Measurements from ENCODE around the gene ATG7. TPM values are rescaled to one million over a fixed set of nuclear protein-coding genes. Genes with fewer than 3 reads are reported as not detected.
A peak's percentile ranks its signal among the peaks of the same experiment; 100 is the strongest.

Gene ATG7
- total RNA-seq, 1 donor from 2014 or later = 51.7 TPM

DNA sequence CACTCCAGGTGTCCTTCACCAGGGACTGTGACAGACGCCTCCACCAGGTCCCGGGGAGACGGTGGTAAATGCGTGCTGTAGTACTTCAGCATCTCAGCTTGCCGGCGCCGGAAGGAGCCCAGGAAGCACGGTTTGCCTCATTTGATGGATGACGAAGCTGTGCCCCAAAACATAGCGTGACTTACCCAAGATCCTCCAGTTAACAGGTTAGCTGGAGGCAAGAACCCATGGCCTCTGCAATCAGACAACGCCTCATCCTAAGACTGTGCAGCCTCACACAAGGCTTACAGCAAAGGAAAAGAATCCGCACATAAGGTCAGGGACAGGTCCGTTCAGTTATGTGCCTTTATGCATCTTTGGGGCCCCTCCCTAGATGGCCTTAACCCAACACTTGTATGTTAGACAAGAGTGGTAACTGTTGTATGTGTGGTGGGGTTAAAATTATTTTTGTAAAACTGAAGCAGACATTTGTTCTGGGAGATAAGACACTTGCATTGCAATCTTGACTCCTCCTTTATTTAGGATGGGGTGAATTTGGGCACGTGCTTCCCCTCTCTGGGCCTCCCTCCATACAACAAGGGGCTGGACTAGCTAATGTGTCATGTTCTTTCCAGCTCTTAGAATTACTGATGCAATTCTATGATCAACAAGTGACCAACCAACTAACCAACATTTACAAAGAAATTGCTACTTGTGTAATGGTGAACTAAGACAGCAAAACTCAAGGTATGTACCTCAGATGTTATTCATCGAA is 332.1 kb downstream of the ATG7 start:
- no peak for ATAC-seq (ENCODE audit: low read depth)
- intact Hi-C loops (cut with micrococcal nuclease) = no loop called here
- no peak for DNase-seq
- CTCF ChIA-PET = no interaction called here
- Mint-ChIP-seq H3K4me1 (peaks cover 55% of the 10 kb centered on the region), H3K9me3 (no peaks in the 10 kb centered on the region), H3K4me3 (no peak overlapping the region), H3K27me3 (no peaks in the 10 kb centered on the region), H3K27ac (no peak overlapping the region), H3K36me3 (ENCODE audit: low read depth) (peaks cover 25% of the 10 kb centered on the region)
- TF ChIP-seq, protein P1, sequence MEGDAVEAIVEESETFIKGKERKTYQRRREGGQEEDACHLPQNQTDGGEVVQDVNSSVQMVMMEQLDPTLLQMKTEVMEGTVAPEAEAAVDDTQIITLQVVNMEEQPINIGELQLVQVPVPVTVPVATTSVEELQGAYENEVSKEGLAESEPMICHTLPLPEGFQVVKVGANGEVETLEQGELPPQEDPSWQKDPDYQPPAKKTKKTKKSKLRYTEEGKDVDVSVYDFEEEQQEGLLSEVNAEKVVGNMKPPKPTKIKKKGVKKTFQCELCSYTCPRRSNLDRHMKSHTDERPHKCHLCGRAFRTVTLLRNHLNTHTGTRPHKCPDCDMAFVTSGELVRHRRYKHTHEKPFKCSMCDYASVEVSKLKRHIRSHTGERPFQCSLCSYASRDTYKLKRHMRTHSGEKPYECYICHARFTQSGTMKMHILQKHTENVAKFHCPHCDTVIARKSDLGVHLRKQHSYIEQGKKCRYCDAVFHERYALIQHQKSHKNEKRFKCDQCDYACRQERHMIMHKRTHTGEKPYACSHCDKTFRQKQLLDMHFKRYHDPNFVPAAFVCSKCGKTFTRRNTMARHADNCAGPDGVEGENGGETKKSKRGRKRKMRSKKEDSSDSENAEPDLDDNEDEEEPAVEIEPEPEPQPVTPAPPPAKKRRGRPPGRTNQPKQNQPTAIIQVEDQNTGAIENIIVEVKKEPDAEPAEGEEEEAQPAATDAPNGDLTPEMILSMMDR (IDR thresholded peaks at IDR 0.05) = no peak
- POLR2A ChIA-PET = no interaction called here

DNA sequence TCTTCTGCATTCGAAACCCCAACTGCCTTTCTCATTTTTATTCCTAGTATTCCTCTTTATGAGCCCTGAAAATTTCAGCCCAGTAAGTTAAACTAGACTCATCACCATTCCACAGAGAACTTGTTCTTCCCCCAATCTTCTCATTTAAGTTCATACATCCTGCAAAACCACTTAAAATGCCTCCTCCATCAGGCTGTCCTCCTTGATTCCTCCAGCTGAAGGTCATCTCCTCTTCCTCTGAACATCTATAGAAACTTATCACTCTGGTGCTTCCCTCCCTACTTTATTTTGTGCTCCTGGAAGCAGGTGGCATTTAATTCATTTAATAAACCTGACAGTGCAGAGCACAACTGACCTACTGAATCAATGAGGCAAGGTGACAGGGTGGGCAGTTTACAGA is 333.2 kb downstream of the ATG7 start:
- Mint-ChIP-seq H3K9me3 (no peaks in the 10 kb centered on the region), H3K36me3 (ENCODE audit: low read depth) (peaks cover 25% of the 10 kb centered on the region), H3K4me3 (no peak overlapping the region), H3K27ac (no peak overlapping the region), H3K4me1 (peaks cover 55% of the 10 kb centered on the region), H3K27me3 (no peaks in the 10 kb centered on the region)
- no peak for DNase-seq
- TF ChIP-seq, protein P1 (IDR thresholded peaks at IDR 0.05) = no peak
- no peak for ATAC-seq (ENCODE audit: low read depth)
- CTCF ChIA-PET = no interaction called here
- POLR2A ChIA-PET = no interaction called here
- intact Hi-C loops (cut with micrococcal nuclease) = no loop called here

DNA sequence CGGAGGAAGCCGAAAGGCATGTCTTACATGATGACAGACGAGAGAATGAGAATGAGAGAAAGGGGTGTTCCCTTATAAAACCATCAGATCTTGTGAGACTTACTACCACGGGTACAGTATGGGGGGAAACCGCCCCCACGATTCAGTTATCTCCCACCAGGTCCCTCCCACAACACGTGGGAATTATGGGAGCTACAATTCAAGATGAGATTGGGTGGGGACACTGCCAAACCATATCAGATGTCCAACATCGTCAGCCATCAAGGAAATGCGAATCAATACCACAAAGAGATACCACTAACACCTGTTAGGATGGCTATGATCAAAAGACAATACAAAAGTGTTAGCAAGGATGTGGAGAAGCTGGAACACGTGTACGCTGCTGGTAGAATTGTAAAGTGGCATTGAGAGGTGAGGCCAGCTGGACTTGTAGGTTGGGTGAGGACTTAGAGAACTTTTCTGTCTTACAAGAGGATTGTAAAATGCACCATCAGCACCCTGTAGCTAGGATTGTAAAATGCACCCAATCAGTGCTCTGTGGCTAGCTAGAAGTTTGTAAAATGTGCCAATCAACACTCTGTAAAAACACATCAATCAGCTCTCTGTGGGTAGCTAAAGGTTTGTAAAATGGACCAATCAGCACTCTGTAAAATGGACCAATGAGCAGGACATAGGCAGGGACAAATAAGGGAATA is 334.0 kb downstream of the ATG7 start:
- Mint-ChIP-seq H3K4me1 (peaks cover 48% of the 10 kb centered on the region), H3K36me3 (ENCODE audit: low read depth) (peaks cover 18% of the 10 kb centered on the region), H3K4me3 (no peak overlapping the region), H3K9me3 (no peaks in the 10 kb centered on the region), H3K27me3 (no peaks in the 10 kb centered on the region), H3K27ac (peak overlapping the region; percentile 67)
- TF ChIP-seq, protein P1 (IDR thresholded peaks at IDR 0.05) = no peak
- ATAC-seq (ENCODE audit: low read depth) (no peak), DNase-seq (no peak)
- CTCF ChIA-PET = no interaction called here
- intact Hi-C loops (cut with micrococcal nuclease) = no loop called here
- POLR2A ChIA-PET = no interaction called here

DNA sequence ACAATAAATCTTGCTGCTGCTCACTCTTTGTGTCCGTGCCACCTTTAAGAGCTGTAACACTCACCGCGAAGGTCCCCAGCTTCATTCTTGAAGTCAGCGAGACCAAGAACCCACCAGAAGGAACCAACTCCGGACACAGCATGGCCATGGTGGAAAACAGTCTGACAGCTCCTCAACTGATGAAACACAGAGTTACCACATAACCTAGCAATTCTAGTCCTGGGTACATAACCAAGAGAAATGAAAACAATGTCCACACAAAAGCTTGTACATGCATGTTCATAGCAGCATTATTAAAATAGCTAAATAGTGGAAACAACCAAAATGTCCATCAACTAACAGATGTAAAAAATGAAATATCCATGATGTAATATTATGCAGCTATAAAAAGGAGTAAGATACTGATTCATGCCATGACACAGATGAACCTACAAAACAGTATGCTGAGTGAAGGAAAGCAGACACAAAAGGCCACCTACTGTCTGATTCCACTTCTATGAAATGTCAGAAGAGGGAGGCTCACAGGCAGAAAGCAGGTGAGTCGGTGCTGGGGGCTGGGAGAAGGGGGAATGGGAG is 334.8 kb downstream of the ATG7 start:
- Mint-ChIP-seq H3K36me3 (ENCODE audit: low read depth) (peaks cover 16% of the 10 kb centered on the region), H3K4me1 (peaks cover 41% of the 10 kb centered on the region), H3K9me3 (no peaks in the 10 kb centered on the region), H3K27ac (peak overlapping the region; percentile 41), H3K27me3 (no peaks in the 10 kb centered on the region), H3K4me3 (no peak overlapping the region)
- intact Hi-C loops (cut with micrococcal nuclease) = no loop called here
- CTCF ChIA-PET = no interaction called here
- TF ChIP-seq, protein P1 (IDR thresholded peaks at IDR 0.05) = no peak
- ATAC-seq (ENCODE audit: low read depth) (no peak), DNase-seq (no peak)
- POLR2A ChIA-PET = no interaction called here

Other genes starting within 250 kb of the ATG7 start
- not detected in 2 replicates for gene HRH1, start 117.9 kb upstream of the ATG7 start, total RNA-seq

All from activated B cell treated with CpG ODN at 0.5 μM for 24 hours (primary cell).